B cell (primary cell): Measurements from ENCODE around the gene BRSK2. TPM values are rescaled to one million over a fixed set of nuclear protein-coding genes. Genes with fewer than 3 reads are reported as not detected.

Source experiments
- ATAC-seq: fragments of 200-7000 bp; cut with Tn5 transposase; one replicate; pipeline ENCODE4 v1.10.0; 2021; ENCODE audit warnings: low read depth, mild to moderate bottlenecking, moderate number of reproducible peaks, moderate library complexity
- CTCF ChIA-PET: fragments of 350-600 bp; sonication (Branson Sonifier 250); formaldehyde crosslinking; loops from one replicate; lab custom pipeline; 2021; ENCODE audit warnings: antibody characterized with exemption, inconsistent platforms; lab: Charles Lee
- POLR2A ChIA-PET: fragments of 350-600 bp; sonication (Branson Sonifier 250); formaldehyde crosslinking; loops from one replicate; lab custom pipeline; 2021; ENCODE audit warnings: antibody characterized with exemption; lab: Charles Lee
- DNase-seq: peaks from one replicate; pipeline ENCODE4 v3.0.0; 2013
- H2AFZ ChIP-seq: 2 replicates; pipeline ENCODE4 v1.6.1; 2012; ENCODE audit warnings: mild to moderate bottlenecking, low read depth, low read length; ENCODE audit not compliant: insufficient read depth, poor library complexity, severe bottlenecking
- H3K27ac ChIP-seq, 2 donors: 1 replicate in 1 of 2; 2 replicates in 1 of 2; pipeline ENCODE4 v1.5.1; 2012 to 2013; ENCODE audit warnings: low read length in 2 of 2, mild to moderate bottlenecking in 2 of 2, moderate library complexity in 1 of 2
- H3K27me3 ChIP-seq, 4 experiments: fragments of 200-600 bp in 1 of 4; sonication (generic) in 1 of 4; replicated peaks in 1 of 4; 1 replicate in 2 of 4; 2 replicates in 2 of 4; pipeline versions ENCODE4 v1.6.1 to v1.7.0; 2013 to 2016; ENCODE audit warnings: low read length in 3 of 4, mild to moderate bottlenecking in 2 of 4, mixed read lengths in 1 of 4, moderate library complexity in 1 of 4; ENCODE audit not compliant: insufficient read depth in 4 of 4, control insufficient read depth in 3 of 4; ENCODE audit errors: control extremely low read depth in 1 of 4
- H3K36me3 ChIP-seq, 2 experiments: replicated peaks in 1 of 2; 1 replicate in 1 of 2; 2 replicates in 1 of 2; pipeline versions ENCODE4 v1.6.1 to v1.7.1; 2013; ENCODE audit warnings: low read length in 1 of 2; ENCODE audit not compliant: insufficient read depth in 2 of 2, control insufficient read depth in 1 of 2; ENCODE audit errors: control extremely low read depth in 1 of 2, extremely low read depth in 1 of 2
- H3K4me1 ChIP-seq, 2 donors: fragments of 200-600 bp in 1 of 2; sonication (generic) in 1 of 2; 1 replicate in 1 of 2; 2 replicates in 1 of 2; pipeline versions ENCODE4 v1.5.1 to v1.6.1; 2013 to 2017; ENCODE audit warnings: low read length in 2 of 2; ENCODE audit not compliant: control insufficient read depth in 2 of 2, insufficient read depth in 2 of 2
- H3K4me2 ChIP-seq: replicated peaks from 2 replicates; pipeline ENCODE3; 2012; ENCODE audit warnings: mild to moderate bottlenecking, low read depth, low read length; ENCODE audit not compliant: poor library complexity, severe bottlenecking
- H3K4me3 ChIP-seq, 5 experiments: fragments of 200-600 bp in 1 of 5; sonication (generic) in 1 of 5; 1 replicate in 3 of 5; 2 replicates in 2 of 5; pipeline versions ENCODE4 v1.5.1 to v1.7.0; 2011 to 2016; ENCODE audit warnings: low read length in 4 of 5, mild to moderate bottlenecking in 4 of 5, low read depth in 2 of 5, control low read depth in 1 of 5, moderate library complexity in 1 of 5; ENCODE audit not compliant: insufficient read depth in 1 of 5; ENCODE audit errors: control extremely low read depth in 1 of 5, extremely low read depth in 1 of 5
- H3K79me2 ChIP-seq: fragments of 200-600 bp; sonication (generic); one replicate; pipeline ENCODE4 v1.6.0; 2016; ENCODE audit warnings: low read length; ENCODE audit not compliant: control insufficient read depth, insufficient read depth
- H3K9ac ChIP-seq: fragments of 200-600 bp; sonication (generic); 2 replicates; pipeline ENCODE4 v1.6.1; 2017; ENCODE audit warnings: mild to moderate bottlenecking, low read length, moderate library complexity
- H3K9me3 ChIP-seq, 3 donors: one replicate each; pipeline versions ENCODE4 v1.6.1 to v1.7.1; 2013; ENCODE audit warnings: low read length in 2 of 3; ENCODE audit not compliant: control insufficient read depth in 2 of 3, insufficient read depth in 1 of 3; ENCODE audit errors: control extremely low read depth in 1 of 3
- H4K20me1 ChIP-seq: 2 replicates; pipeline ENCODE4 v1.6.0; 2012; ENCODE audit warnings: mild to moderate bottlenecking, low read length; ENCODE audit not compliant: insufficient read depth, control insufficient read depth, poor library complexity, severe bottlenecking
- H3K27ac Mint-ChIP-seq: one replicate; pipeline ENCODE4 v1.8.0; 2021; ENCODE audit warnings: mixed read lengths
- H3K27me3 Mint-ChIP-seq: one replicate; pipeline ENCODE4 v1.8.0; 2021; ENCODE audit warnings: mixed read lengths
- H3K4me1 Mint-ChIP-seq: one replicate; pipeline ENCODE4 v1.8.0; 2021; ENCODE audit warnings: mixed read lengths
- H3K4me3 Mint-ChIP-seq: one replicate; pipeline ENCODE4 v1.8.0; 2021; ENCODE audit warnings: mixed read lengths
- H3K9me3 Mint-ChIP-seq: one replicate; pipeline ENCODE4 v1.8.0; 2022; ENCODE audit warnings: mixed read lengths; ENCODE audit not compliant: insufficient read depth
- EZH2 ChIP-seq: IDR thresholded peaks from 2 replicates; pipeline ENCODE4 v1.6.1; 2012; ENCODE audit warnings: borderline replicate concordance, low read depth, mild to moderate bottlenecking, moderate library complexity, low read length; ENCODE audit not compliant: insufficient read depth, poor library complexity, severe bottlenecking
- WGBS: methylation state at CpG from one replicate; pipeline ENCODE4 v1.1.5; 2013; ENCODE audit warnings: missing lambda C conversion rate; ENCODE audit not compliant: insufficient coverage; 5-methylcytosine and 5-hydroxymethylcytosine counted together
- intact Hi-C: fragments of 100-400 bp; cut with micrococcal nuclease; formaldehyde crosslinking; loops from one replicate; pipeline ENCODE4 v1.10.0; 2022
- polyA plus RNA-seq: library from polyadenylated mRNA; depleted of rRNA; stranded (reverse); fragments of >200 nt; gene quantifications from 2 replicates; pipeline ENCODE4 v1.2.3, GENCODE V29; 2012
- total RNA-seq, 2 donors: library from RNA; stranded (reverse); fragments of 120-200 nt in 1 of 2; gene quantifications; 1 replicate in 1 of 2; 2 replicates in 1 of 2; pipeline versions ENCODE4 v1.2.3 to v1.2.4, GENCODE V29; 2013 to 2022
- TF ChIP-seq, protein P1 (sequence below): fragments of 200-600 bp; IDR thresholded peaks from one replicate; pipeline ENCODE4 v1.8.0; 2022; ENCODE audit warnings: antibody characterized with exemption, mild to moderate bottlenecking

The BRSK2 gene
- total and polyA plus RNA-seq, 2 donors (not counting 1 experiment from before 2014, with no cell fraction given): 0.51 to 0.79 TPM

DNA sequence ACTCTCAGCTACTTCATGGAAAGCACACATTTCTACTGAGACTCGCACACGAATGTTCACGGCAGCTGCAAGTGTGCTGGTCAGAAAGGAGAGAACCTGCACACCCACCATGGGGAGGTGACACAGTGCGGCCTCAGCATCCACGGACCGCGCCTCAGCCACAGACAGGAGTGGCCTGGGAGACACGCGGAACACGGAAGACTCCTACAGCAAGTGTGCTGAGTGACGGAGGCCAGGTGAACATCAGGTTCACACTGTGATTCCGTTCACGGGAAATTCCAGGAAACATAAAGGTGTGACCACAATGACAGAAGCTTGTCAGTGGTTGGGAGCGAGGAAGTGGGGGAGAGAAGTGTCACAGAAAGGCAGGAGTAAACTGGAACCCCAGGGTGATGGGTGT lies 110.2 kb downstream of the BRSK2 start:
- Histone ChIP-seq H4K20me1 (peaks cover 96% of the 10 kb centered on the region), H3K9me3 (peaks cover 0 to 13% (median 0%) of the 10 kb centered on the region in 3 donors), H3K4me3 (no peak overlapping the region), H2AFZ (no peak overlapping the region), H3K4me2 (no peak overlapping the region), H3K36me3 (peaks cover 0 to 10% of the 10 kb centered on the region in 2 experiments), H3K27ac (no peak overlapping the region), H3K27me3 (no peaks in the 10 kb centered on the region), H3K79me2 (peaks cover 98% of the 10 kb centered on the region), H3K4me1 (peaks cover 0 to 3% of the 10 kb centered on the region in 2 donors), H3K9ac (no peak overlapping the region)
- TF ChIP-seq EZH2: no peak
- TF ChIP-seq, protein P1, sequence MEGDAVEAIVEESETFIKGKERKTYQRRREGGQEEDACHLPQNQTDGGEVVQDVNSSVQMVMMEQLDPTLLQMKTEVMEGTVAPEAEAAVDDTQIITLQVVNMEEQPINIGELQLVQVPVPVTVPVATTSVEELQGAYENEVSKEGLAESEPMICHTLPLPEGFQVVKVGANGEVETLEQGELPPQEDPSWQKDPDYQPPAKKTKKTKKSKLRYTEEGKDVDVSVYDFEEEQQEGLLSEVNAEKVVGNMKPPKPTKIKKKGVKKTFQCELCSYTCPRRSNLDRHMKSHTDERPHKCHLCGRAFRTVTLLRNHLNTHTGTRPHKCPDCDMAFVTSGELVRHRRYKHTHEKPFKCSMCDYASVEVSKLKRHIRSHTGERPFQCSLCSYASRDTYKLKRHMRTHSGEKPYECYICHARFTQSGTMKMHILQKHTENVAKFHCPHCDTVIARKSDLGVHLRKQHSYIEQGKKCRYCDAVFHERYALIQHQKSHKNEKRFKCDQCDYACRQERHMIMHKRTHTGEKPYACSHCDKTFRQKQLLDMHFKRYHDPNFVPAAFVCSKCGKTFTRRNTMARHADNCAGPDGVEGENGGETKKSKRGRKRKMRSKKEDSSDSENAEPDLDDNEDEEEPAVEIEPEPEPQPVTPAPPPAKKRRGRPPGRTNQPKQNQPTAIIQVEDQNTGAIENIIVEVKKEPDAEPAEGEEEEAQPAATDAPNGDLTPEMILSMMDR: no peak
- POLR2A ChIA-PET: no interaction called here
- Mint-ChIP-seq H3K4me1 (peaks cover 37% of the 10 kb centered on the region), H3K27me3 (no peaks in the 10 kb centered on the region), H3K4me3 (no peak overlapping the region), H3K27ac (no peak overlapping the region), H3K9me3 (peaks cover 3% of the 10 kb centered on the region)
- 92% methylated on average over 14 of the region's 14 CpGs for WGBS
- intact Hi-C loops: no loop called here
- DNase-seq (no peak), ATAC-seq (no peak)
- CTCF ChIA-PET: interaction anchor here (2.0 kb wide), 1 partner anchor 16 kb away, joined by 7 read pairs; no protein-coding TSS in a partner anchor

DNA sequence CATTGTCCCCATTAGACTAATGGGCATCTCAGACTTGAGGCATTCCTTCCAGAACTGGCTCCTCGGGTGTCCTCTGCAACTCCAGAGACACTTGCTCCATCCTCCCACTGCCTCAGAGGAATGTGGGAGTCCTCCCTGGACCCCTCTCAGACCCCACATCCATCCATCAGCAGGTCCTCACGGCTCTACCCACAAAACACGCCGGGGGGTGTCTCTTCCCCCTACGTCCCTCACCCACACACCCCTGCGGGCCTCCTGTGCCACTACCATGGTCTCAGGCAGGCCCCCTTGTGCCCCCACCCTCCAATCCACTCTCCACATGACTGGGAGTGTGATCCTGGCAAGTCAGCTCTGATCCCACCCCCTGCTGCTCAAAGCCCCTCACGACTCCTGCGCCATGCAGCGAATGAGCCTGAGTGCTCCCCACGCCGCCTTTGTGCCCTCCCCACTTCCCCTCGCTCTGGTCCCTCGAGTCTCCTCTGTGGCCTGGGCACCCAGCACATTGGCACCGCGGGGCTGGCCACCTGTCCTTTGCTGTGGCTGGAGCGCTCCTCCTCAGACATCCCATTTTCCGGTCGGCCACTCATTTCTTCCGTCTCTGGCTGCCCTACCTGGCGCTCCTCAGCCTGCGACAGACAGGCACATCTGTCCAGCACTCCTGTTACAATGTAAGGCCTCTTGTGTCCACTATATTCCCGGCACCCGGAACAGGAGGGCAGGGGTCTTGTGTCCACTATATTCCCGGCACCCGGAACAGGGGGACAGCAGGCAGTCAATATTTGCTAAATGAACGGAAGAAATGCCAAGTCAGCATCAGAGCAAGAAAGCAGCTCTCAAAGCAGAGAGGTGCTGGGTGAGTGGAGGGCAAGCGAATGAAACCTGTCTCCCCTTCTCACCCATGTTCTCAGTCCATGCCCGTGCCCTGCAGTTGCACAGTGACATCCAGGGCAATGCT lies 111.0 kb downstream of the BRSK2 start:
- TF ChIP-seq, protein P1: no peak
- Histone ChIP-seq H3K36me3 (peaks cover 0 to 10% of the 10 kb centered on the region in 2 experiments), H3K4me2 (no peak overlapping the region), H3K79me2 (peaks cover 98% of the 10 kb centered on the region), H3K4me3 (no peak overlapping the region), H3K4me1 (peaks cover 0 to 3% of the 10 kb centered on the region in 2 donors), H3K27me3 (no peaks in the 10 kb centered on the region), H3K9ac (no peak overlapping the region), H3K9me3 (peaks cover 0 to 13% (median 0%) of the 10 kb centered on the region in 3 donors), H3K27ac (no peak overlapping the region), H2AFZ (no peak overlapping the region), H4K20me1 (peaks cover 98% of the 10 kb centered on the region)
- peaks cover 37% of the 10 kb centered on the region for H3K4me1 Mint-ChIP-seq
- no peak overlapping the region for H3K27ac Mint-ChIP-seq
- intact Hi-C loops: no loop called here
- ChIA-PET POLR2A (no interaction called here), CTCF (no interaction called here)
- DNase-seq (no peak), ATAC-seq (no peak)
- no peaks in the 10 kb centered on the region for H3K27me3 Mint-ChIP-seq
- WGBS: 94% methylated on average over 26 of the region's 28 CpGs
- peaks cover 1% of the 10 kb centered on the region for H3K9me3 Mint-ChIP-seq
- H3K4me3 Mint-ChIP-seq: no peak overlapping the region
